RWPE2 (cell line): Measurements from ENCODE around the gene IMPG2.
A peak's percentile ranks its signal among the peaks of the same experiment; 100 is the strongest.

ENCODE experiments used
- ATAC-seq: fragments of 200-7000 bp; cut with Tn5 transposase; 3 replicates; pipeline ENCODE4 v1.9.1; 2021; ENCODE audit warnings: low read depth
- DNase-seq: peaks from one replicate; pipeline ENCODE4 v3.0.0-alpha.2; 2020; ENCODE audit warnings: low spot score
- H3K27ac ChIP-seq: fragments of 450-650 bp; 2 replicates; pipeline ENCODE4 v1.5.1; 2017; ENCODE audit warnings: mild to moderate bottlenecking; ENCODE audit not compliant: poor library complexity, severe bottlenecking
- H3K27me3 ChIP-seq: fragments of 250-450 bp; sonication (Bioruptor Pico); 2 replicates; pipeline ENCODE4 v1.5.1; 2021; ENCODE audit warnings: mild to moderate bottlenecking, moderate library complexity; ENCODE audit not compliant: insufficient read depth, poor library complexity, severe bottlenecking
- H3K36me3 ChIP-seq: fragments of 250-450 bp; sonication (Bioruptor Pico); 2 replicates; pipeline ENCODE4 v1.5.1; 2020; ENCODE audit warnings: low read depth, mild to moderate bottlenecking, moderate library complexity
- H3K4me1 ChIP-seq: fragments of 250-450 bp; sonication (Bioruptor Pico); 2 replicates; pipeline ENCODE4 v1.5.1; 2021; ENCODE audit warnings: mild to moderate bottlenecking, moderate library complexity; ENCODE audit not compliant: insufficient read depth, poor library complexity, severe bottlenecking
- H3K4me3 ChIP-seq: fragments of 250-450 bp; sonication (Bioruptor Pico); 2 replicates; pipeline ENCODE4 v1.5.1; 2021; ENCODE audit warnings: mild to moderate bottlenecking, moderate library complexity; ENCODE audit not compliant: severe bottlenecking
- H3K9me3 ChIP-seq: fragments of 250-450 bp; sonication (Bioruptor Pico); 2 replicates; pipeline ENCODE4 v1.5.1; 2021; ENCODE audit warnings: mild to moderate bottlenecking, moderate library complexity; ENCODE audit not compliant: severe bottlenecking
- CTCF ChIP-seq: fragments of 450-650 bp; IDR thresholded peaks from one replicate; pipeline ENCODE4 v1.5.1; 2017; ENCODE audit warnings: mild to moderate bottlenecking, moderate library complexity; ENCODE audit not compliant: poor library complexity, severe bottlenecking

IMPG2 gene

DNA sequence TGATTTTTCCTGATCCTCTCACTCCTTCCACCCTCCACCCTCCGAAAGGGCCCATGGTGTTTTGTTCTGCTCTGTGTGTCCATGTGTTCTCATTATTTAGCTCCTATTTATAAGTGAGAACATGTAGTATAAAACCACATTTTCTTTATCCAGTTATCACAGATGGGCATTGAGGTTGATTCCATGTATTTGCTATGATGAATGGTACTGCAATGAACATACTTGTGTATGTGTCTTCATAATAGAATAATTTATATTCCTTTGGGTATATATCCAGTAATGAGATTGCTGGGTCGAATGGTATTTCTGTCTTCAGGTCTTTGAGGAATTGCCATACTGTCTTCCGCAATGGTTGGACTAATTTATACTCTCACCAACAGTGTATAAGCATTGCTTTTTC is 126.0 kb downstream of the IMPG2 start:
- Histone ChIP-seq H3K27me3 (no peaks in the 10 kb centered on the region), H3K27ac (peak overlapping the region; percentile 77), H3K4me1 (peaks cover 26% of the 10 kb centered on the region), H3K9me3 (no peaks in the 10 kb centered on the region), H3K36me3 (0 out of 2 replicates have a peak, but pooled peaks cover 4% of the 10 kb centered on the region), H3K4me3 (no peak overlapping the region)
- DNase-seq (no peak), ATAC-seq (no peak)
- no peak for TF ChIP-seq CTCF

GRCh38 chr3:101193957-101194356 is 126.4 kb downstream of the IMPG2 start:
- H3K9me3 ChIP-seq: no peaks in the 10 kb centered on the region
- TF ChIP-seq CTCF: no peak
- H3K36me3 ChIP-seq: 0 out of 2 replicates have a peak, but pooled peaks cover 4% of the 10 kb centered on the region
- no peak for DNase-seq
- H3K27me3 ChIP-seq: no peaks in the 10 kb centered on the region
- H3K4me3 ChIP-seq: no peak overlapping the region
- H3K4me1 ChIP-seq: peaks cover 26% of the 10 kb centered on the region
- ATAC-seq: peak; percentile 95
- H3K27ac ChIP-seq: peak overlapping the region; percentile 77

GRCh38 chr3:101189796-101190195 is 130.6 kb downstream of the IMPG2 start:
- Histone ChIP-seq H3K27ac (peak overlapping the region; percentile 51), H3K4me3 (no peak overlapping the region), H3K9me3 (no peaks in the 10 kb centered on the region), H3K4me1 (peaks cover 17% of the 10 kb centered on the region), H3K27me3 (no peaks in the 10 kb centered on the region), H3K36me3 (no peaks in the 10 kb centered on the region)
- peak; percentile 58 for ATAC-seq
- no peak for DNase-seq
- TF ChIP-seq CTCF: no peak

DNA sequence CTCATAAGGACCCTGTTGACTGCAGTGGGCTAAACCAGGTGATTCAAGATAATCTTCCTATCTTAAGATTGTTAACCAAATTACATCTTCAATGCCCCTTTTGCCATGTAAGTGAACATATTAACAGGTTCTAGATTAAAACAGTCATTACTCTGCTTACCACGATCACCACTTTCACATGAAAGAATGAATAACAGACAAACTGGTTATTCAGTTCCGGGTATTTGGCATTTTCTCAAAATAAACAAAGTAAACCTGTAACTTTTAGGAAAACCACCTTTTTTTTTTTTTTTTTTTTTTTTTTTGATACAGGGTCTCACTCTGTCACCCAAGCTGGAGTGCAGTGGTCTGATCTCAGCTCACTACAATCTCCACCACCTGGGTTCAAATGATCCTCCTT is 131.2 kb downstream of the IMPG2 start:
- TF ChIP-seq CTCF: no peak
- Histone ChIP-seq H3K27ac (peak overlapping the region; percentile 51), H3K9me3 (no peaks in the 10 kb centered on the region), H3K4me3 (no peak overlapping the region), H3K27me3 (no peaks in the 10 kb centered on the region), H3K36me3 (no peaks in the 10 kb centered on the region), H3K4me1 (peaks cover 13% of the 10 kb centered on the region)
- no peak for ATAC-seq
- no peak for DNase-seq

DNA sequence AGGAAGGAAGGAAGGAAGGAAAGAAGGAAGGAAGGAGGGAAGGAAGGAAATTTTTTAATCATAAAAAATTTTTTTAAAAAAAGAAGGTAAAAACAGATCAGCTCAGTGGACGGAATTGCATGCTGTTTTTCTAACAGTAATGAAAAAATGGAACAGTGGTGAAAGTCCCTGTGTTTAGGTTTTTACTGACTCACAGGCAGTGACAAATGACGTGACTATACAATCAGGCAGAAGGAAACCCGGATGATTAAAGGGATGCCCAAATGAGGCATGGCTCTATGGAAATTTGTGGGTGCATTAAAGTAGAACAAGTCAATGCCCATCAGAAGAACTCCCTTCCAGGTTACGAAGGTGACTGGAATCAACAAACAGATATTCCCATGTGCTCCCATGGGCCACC is 135.0 kb downstream of the IMPG2 start:
- Histone ChIP-seq H3K9me3 (no peaks in the 10 kb centered on the region), H3K27ac (no peak overlapping the region), H3K4me3 (no peak overlapping the region), H3K27me3 (no peaks in the 10 kb centered on the region), H3K36me3 (no peaks in the 10 kb centered on the region), H3K4me1 (peaks cover 3% of the 10 kb centered on the region)
- no peak for TF ChIP-seq CTCF
- no peak for ATAC-seq
- DNase-seq: no peak
